Posterior cingulate gyrus (tissue), 11 donors: ENCODE data around the gene PPP3CB.
A peak's percentile ranks its signal among the peaks of the same experiment; 100 is the strongest.

ENCODE experiments used
- DNase-seq, 10 donors: peaks; one replicate each; pipeline versions ENCODE4 v3.0.0 to v3.0.0-alpha.2; 2020 to 2021; ENCODE audit warnings: mixed read lengths in 3 of 10
- intact Hi-C: fragments of 100-400 bp; cut with DNase I; formaldehyde crosslinking; loops from one replicate; pipeline ENCODE4 v1.15.1; 2023

Gene PPP3CB

DNA sequence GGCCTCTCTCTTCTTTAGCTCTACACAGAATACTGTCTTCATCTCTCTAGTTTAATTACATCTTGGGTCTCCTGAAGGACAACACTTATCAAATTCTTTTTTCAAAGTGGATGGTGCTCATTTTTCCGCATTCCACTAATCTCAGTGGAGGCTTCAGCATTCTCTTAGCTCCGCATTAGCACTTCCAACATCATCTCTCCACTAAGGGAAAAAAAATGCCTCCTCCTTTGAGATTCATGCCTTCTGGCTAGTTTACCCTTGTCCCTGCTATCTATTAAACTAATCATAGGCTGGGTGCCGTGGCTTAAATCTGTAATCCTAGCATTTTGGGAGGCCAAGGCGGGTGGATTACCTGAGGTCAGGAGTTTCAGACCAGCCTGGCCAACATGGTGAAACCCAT lies 9.2 kb downstream of the PPP3CB start:
- no peak for DNase-seq
- intact Hi-C loops = no loop called here

DNA sequence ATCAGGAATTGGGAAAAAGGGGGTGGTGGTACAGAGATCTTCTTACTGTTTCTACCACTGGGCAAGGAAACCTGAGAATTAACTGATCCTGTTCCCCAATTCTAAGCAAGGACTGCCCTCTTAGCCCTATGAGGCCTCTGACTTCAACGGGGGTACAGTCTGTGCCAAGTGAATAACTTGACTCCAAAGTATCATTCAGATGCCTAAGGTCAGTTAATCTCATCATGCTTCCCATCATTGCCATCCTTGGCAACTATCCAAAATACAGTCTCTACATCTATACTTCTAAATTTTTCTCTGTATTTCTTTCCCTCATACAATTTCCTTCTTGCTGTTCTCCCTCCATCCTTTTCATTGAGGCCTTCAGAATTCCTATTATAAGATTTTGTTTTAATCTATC lies 10.5 kb downstream of the PPP3CB start:
- no peak for DNase-seq
- intact Hi-C loops = no loop called here

DNA sequence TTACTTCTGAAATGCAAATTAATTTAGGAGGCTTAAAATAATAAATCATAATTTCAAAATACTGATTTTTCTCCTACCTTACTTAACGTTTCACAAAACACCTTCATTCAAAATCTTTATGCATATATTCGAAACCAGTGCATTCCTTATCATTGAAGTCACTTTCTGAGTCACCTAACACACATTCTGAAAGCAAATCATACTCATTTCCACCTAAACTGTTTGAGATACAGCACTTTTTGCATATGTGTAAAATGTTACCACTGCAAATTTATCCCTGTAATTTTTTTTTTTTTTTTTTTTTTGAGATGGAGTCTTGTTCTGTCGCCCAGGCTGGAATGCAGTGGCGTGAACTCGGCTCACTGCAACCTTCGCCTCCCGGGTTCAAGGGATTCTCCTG lies 15.7 kb downstream of the PPP3CB start:
- DNase-seq = no peak
- intact Hi-C loops = no loop called here

DNA sequence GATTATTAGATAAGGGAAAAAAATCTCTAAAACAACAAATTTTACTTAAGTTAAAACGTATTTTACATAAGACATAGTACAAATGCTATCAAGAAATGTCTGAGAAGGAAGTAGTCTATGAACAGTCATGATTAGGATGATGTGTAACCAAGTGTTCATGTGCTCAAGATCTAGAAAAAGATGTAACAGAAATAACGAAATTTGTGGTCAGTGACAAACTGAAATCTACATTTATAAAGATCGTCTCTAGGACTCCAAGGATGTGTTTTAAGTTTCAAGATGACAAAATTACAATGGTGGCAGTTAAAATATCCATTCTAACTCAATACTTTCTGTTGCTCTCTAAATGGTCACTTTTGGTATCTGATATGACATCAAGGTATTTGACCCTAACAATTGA lies 17.2 kb downstream of the PPP3CB start:
- DNase-seq = no peak

DNA sequence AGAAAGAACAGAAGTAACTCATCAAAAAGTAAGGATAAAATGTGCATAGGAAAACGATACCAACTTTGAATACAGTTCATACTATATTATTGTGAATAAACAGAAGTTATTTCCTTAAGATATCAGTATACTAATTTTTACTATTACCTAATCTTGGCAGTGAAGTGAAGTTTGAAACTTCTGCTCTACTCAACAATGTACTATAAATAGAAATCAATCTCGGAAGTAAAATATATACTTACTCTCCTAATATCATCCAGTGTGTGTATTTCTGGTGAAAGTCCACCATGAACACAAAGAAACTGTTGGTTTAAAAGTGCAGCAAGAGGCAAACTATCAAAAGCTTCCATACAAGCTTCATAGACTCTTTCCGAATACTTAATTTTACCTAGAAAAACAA lies 24.6 kb downstream of the PPP3CB start:
- no peak for DNase-seq

More for the DNA sequence above, 17.2 kb downstream of the PPP3CB start:
- intact Hi-C loops = no loop called here

DNA sequence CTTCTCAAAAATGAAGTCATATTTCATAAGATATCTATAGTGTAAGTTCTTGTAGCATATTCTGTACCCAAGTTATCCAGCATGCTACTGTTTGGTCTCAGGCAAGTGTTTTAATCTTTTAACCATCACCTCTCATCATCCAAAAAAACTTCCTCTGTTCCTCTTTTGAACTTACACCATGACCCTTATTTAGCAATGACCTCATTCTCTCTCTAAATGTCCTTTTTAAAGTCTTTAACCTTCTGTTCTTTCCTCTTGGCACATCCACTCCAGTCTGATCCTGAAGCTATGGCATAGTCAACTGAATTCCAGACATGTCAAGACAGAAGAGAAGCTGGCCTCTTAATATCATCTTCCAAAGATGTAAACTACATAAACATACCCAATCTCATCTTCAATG lies 26.2 kb downstream of the PPP3CB start:
- DNase-seq = no peak
- intact Hi-C loops = no loop called here

More for the DNA sequence above, 24.6 kb downstream of the PPP3CB start:
- intact Hi-C loops = no loop called here

DNA sequence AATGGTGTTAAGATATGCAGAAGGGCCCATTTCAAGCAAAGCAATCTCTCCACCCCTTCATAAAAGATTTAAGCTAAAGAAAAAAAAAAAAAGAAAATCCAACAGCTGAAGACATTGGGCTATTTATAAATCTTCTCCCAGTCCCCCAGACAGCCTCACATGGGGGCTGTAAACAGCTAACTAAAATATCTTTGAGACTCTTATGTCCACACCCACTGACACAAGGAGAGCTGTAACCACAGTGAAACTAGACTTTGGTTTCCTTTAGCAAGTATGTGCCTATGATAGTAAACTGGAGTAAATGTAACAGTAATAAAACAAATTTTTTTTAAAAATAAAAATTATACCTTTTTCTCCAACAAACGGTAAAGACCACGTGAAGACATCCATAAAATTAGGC lies 28.6 kb downstream of the PPP3CB start:
- intact Hi-C loops = no loop called here
- DNase-seq = no peak

- intact Hi-C loops = no loop called here
Observed at GRCh38 chr10:73465978-73466726, 29.7 kb downstream of the PPP3CB start.

GRCh38 chr10:73460897-73461296 lies 34.9 kb downstream of the PPP3CB start:
- no peak for DNase-seq
- intact Hi-C loops = no loop called here

More at GRCh38 chr10:73465978-73466726, 29.7 kb downstream of the PPP3CB start:
- no peak for DNase-seq

DNA sequence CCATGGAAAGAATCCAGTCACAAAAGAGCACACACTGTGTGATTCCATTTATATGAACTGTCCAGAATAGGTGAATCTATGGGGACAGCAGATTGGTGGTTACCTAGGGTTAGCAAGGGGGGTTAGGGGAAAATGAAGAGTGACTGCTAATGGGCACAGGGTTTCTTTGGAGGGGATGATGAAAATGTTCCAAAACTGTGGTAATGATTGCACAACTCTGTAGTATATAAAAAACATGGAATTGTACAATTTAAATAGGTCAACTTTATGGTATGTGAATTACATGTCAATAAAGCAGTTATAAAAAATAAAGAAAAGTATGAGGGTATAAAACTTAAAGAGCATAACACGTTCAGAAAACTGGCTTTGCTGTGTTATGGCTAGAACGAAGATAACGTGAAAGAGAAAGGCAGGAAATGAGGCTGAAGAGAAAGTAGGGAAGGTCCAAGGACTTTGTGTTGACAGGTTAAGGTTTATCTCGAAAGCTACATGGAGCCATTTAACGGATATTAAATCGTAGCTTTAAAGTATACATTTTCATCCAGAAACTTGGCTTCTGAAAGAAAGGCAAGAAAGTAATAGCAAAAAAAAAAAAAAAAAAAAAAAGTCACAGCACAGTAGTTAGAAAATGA lies 36.0 kb downstream of the PPP3CB start:
- no peak for DNase-seq
- intact Hi-C loops = no loop called here

GRCh38 chr10:73456187-73456890 lies 39.5 kb downstream of the PPP3CB start:
- intact Hi-C loops = no loop called here
- no peak for DNase-seq

GRCh38 chr10:73449113-73449512 lies 46.7 kb downstream of the PPP3CB start:
- intact Hi-C loops = no loop called here

DNA sequence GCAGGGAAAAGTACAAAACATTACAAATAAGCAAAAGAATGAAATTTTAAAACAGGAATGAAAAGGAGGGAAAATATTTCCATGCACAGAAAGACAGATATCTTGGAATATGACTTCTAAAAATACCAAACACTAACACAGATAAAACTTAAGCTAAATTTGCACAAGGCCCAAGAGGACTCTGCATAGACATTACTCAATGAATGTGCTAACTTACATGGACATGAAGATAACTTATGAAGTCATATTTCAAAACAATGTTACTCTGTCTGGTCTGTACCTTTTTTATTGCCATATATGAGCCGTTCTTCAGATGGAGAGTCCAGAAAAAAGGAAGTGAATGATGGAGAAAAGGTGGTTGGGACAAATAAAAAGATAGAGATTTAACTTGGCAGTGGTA lies 47.4 kb downstream of the PPP3CB start:
- DNase-seq = no peak
- intact Hi-C loops = no loop called here

More at GRCh38 chr10:73449113-73449512, 46.7 kb downstream of the PPP3CB start:
- no peak for DNase-seq

DNA sequence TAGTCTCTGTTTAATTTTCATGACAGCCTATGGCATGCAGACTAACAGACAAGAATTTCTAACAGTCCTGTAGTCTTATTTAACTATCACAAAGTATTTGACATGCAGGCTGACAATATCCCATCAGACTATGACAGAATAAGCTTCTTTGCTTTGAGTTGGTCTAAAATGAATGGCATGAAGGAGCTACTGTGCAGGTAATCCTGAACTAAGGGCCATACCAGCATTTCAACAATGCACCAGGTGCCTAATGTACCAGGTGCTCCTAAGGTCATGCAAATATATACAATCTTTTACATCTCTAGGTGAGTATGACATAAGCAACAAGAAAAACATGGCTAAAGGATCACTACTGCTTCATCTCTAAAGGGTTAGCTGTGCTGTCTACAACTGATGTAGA lies 48.9 kb downstream of the PPP3CB start:
- intact Hi-C loops = no loop called here
- no peak for DNase-seq

GRCh38 chr10:73444457-73444856 lies 51.4 kb downstream of the PPP3CB start:
- intact Hi-C loops = no loop called here
- DNase-seq = no peak

DNA sequence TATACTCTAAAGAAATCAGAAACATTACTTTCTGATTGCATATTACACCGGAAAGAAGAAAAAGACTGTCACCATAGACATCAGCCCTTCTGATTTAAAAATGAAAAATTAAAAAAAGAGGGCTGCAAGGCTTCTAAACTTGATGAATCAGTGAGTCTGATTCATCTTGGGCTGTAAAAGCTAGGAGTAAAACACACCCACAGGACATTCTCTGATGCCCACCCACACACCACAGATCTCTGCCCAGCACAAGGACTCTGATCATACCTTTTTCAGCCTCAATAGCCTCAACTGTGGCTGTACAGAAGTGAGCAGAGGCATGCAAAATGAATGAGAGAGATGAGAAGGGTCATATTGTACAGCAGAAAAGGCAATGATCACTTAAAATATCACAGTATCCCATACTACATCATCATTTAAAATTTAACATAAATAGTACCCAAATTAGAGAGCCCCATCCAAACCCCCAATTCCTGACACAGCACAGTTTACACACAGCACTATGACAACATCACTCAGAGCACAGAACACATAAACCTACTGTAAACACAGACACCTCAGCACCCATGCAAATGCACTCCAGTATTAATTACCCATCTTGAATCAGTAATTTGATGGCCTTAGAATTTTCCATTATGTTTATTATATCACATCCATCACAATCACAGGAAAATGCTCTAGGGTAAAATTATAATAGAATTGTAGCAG lies 56.1 kb downstream of the PPP3CB start:
- DNase-seq = peak in 1 of 10 donors; percentile 17
- intact Hi-C loops = no loop called here

DNA sequence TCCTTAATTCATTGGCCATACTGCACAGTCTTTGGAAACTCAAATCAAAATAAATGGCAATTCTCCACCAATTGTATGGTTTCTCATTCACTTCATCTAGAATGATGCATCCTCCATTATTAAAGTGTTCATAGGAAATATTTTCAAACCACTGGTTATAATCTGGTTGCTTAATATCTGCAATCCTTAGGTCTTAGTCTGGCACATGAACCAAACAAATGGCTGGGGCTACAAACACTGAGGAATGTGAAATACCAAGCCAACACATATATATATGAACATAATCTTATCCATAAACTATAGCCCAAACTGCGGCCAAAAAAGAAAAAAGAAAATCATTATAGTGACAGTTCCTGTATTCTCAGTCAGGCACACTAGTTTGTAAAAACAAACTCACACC lies 56.8 kb downstream of the PPP3CB start:
- DNase-seq = no peak
- intact Hi-C loops = no loop called here

GRCh38 chr10:73433538-73433867 lies 62.3 kb downstream of the PPP3CB start, which contains the start of gene MSS51:
Gene MSS51 (minus strand): TSS chr10:73433561. CDS start chr10:73428284, 5,277 bp downstream.
- intact Hi-C loops = no loop called here
- no peak for DNase-seq

- no peak for DNase-seq
- intact Hi-C loops = no loop called here
Observed at GRCh38 chr10:73432646-73433537, 62.9 kb downstream of the PPP3CB start.

DNA sequence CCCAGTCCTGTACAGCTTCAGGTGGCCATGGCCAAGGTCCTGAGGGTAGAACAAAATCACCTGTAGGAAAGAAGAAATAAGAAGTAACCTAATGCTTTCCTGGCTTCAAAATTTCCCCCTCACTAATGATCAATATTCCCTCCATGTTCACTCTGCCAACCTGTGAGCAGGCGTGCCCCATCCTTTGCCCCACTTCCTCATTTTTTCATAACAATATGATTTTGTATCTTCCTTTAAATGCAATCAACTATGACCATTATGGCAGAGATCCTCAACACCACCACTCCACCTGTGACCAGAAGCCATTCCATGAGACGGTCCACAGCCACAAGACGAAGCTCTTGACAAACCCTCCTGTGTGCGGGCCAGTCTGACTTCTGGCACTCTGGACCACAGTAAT lies 69.5 kb downstream of the PPP3CB start:
- intact Hi-C loops = no loop called here
- DNase-seq = no peak
